H1 (cell line): ENCODE measurements around the gene HLA-A. TPM values are rescaled to one million over a fixed set of nuclear protein-coding genes. Genes with fewer than 3 reads are reported as not detected.

Source experiments
- CTCF ChIA-PET: fragments of 300-600 bp; sonication (Branson Sonifier 250); formaldehyde crosslinking; loops from one replicate; lab custom pipeline; 2021; ENCODE audit not compliant: partially characterized antibody; lab: Charles Lee
- POLR2A ChIA-PET: fragments of 300-600 bp; sonication (Branson Sonifier 250); formaldehyde crosslinking; loops from one replicate; lab custom pipeline; 2021; ENCODE audit warnings: inconsistent platforms; ENCODE audit not compliant: partially characterized antibody; lab: Charles Lee
- DNase-seq, 2 experiments: peaks; one replicate each; pipeline versions ENCODE4 v3.0.0 to v3.0.0-alpha.2; 2010 to 2022; ENCODE audit warnings: low spot score in 2 of 2, low read depth in 1 of 2, mixed read lengths in 1 of 2
- FAIRE-seq: peaks from 2 replicates; lab custom pipeline; 2011; peaks lifted over from hg19 to GRCh38; lab: Jason Lieb, UNC
- H2AFZ ChIP-seq: 2 replicates; pipeline ENCODE4 v1.8.1; 2012; ENCODE audit warnings: low read length, inconsistent platforms
- H2AK5ac ChIP-seq: 2 replicates; pipeline ENCODE4 v1.6.1; 2013; ENCODE audit warnings: low read depth, low read length
- H2BK120ac ChIP-seq: replicated peaks from 2 replicates; pipeline ENCODE3; 2013; ENCODE audit warnings: low read depth, low read length, inconsistent platforms
- H2BK12ac ChIP-seq: 2 replicates; pipeline ENCODE4 v1.6.1; 2013; ENCODE audit warnings: low read depth, low read length
- H2BK15ac ChIP-seq: 2 replicates; pipeline ENCODE4 v1.6.1; 2013; ENCODE audit warnings: low read length
- H2BK20ac ChIP-seq: 2 replicates; pipeline ENCODE4 v1.6.1; 2013; ENCODE audit warnings: low read length
- H2BK5ac ChIP-seq: 2 replicates; pipeline ENCODE4 v1.6.1; 2013; ENCODE audit warnings: low read depth, low read length
- H3K14ac ChIP-seq: 2 replicates; pipeline ENCODE4 v1.6.1; 2013; ENCODE audit warnings: inconsistent platforms; ENCODE audit not compliant: insufficient read length
- H3K18ac ChIP-seq: 2 replicates; pipeline ENCODE4 v1.6.1; 2013; ENCODE audit warnings: low read length; ENCODE audit errors: extremely low read depth
- H3K23ac ChIP-seq: 2 replicates; pipeline ENCODE4 v1.6.1; 2013; ENCODE audit warnings: inconsistent platforms; ENCODE audit not compliant: insufficient read length
- H3K23me2 ChIP-seq: 2 replicates; pipeline ENCODE4 v1.6.1; 2013; ENCODE audit warnings: low read depth, low read length
- H3K27ac ChIP-seq: 2 replicates; pipeline ENCODE4 v1.6.1; 2011; ENCODE audit warnings: low read depth, low read length, inconsistent platforms
- H3K27me3 ChIP-seq, 4 experiments: replicated peaks in 1 of 4; 1 replicate in 1 of 4; 2 replicates in 3 of 4; pipeline versions ENCODE4 v1.6.1 to v1.8.1; 2011 to 2013; ENCODE audit warnings: low read length in 3 of 4, mild to moderate bottlenecking in 3 of 4, inconsistent platforms in 2 of 4, mixed read lengths in 2 of 4, moderate library complexity in 1 of 4; ENCODE audit not compliant: control insufficient read depth in 3 of 4, insufficient read depth in 3 of 4; ENCODE audit errors: extremely low read depth in 1 of 4
- H3K36me3 ChIP-seq, 4 experiments: 2 replicates each; pipeline versions ENCODE4 v1.6.1 to v1.8.1; 2011 to 2013; ENCODE audit warnings: mild to moderate bottlenecking in 4 of 4, low read length in 3 of 4, moderate library complexity in 2 of 4, control low read depth in 1 of 4, inconsistent platforms in 1 of 4; ENCODE audit not compliant: insufficient read depth in 4 of 4, control insufficient read depth in 2 of 4
- H3K4ac ChIP-seq: replicated peaks from 2 replicates; pipeline ENCODE3; 2013; ENCODE audit warnings: low read length, low read depth, mixed read lengths, inconsistent platforms; ENCODE audit not compliant: insufficient read length
- H3K4me1 ChIP-seq, 4 experiments: replicated peaks in 1 of 4; 1 replicate in 1 of 4; 2 replicates in 3 of 4; pipeline versions ENCODE4 v1.6.1 to v1.8.1; 2011 to 2013; ENCODE audit warnings: low read length in 3 of 4, inconsistent platforms in 2 of 4, mixed read lengths in 1 of 4; ENCODE audit not compliant: insufficient read depth in 4 of 4, control insufficient read depth in 3 of 4
- H3K4me2 ChIP-seq, 2 experiments: 2 replicates each; pipeline versions ENCODE4 v1.6.1 to v1.8.1; 2011 to 2013; ENCODE audit warnings: low read depth in 2 of 2, low read length in 2 of 2, control low read depth in 1 of 2, inconsistent platforms in 1 of 2, mild to moderate bottlenecking in 1 of 2; ENCODE audit not compliant: insufficient read depth in 1 of 2
- H3K4me3 ChIP-seq, 4 experiments: fragments of 200-600, 300-600 bp in 1 of 4; sonication (generic), shearing (Covaris generic), sonication (Bioruptor Twin) in 1 of 4; 2 replicates each; pipeline versions ENCODE4 v1.5.1 to v1.8.1; 2011 to 2016; ENCODE audit warnings: low read length in 4 of 4, low read depth in 3 of 4, control low read depth in 2 of 4, inconsistent platforms in 2 of 4, mild to moderate bottlenecking in 2 of 4, mixed read lengths in 1 of 4, moderate library complexity in 1 of 4; ENCODE audit not compliant: insufficient read depth in 2 of 4; ENCODE audit errors: extremely low read depth in 1 of 4
- H3K56ac ChIP-seq: replicated peaks from 2 replicates; pipeline ENCODE3; 2013; ENCODE audit warnings: low read depth, mild to moderate bottlenecking, mixed read lengths, low read length, inconsistent platforms; ENCODE audit not compliant: insufficient read length
- H3K79me1 ChIP-seq: 2 replicates; pipeline ENCODE4 v1.6.1; 2013; ENCODE audit warnings: low read depth, low read length, control low read depth
- H3K79me2 ChIP-seq, 2 experiments: 2 replicates each; pipeline versions ENCODE4 v1.6.1 to v1.8.1; 2012 to 2013; ENCODE audit warnings: low read length in 2 of 2, mild to moderate bottlenecking in 2 of 2, inconsistent platforms in 1 of 2; ENCODE audit not compliant: insufficient read depth in 2 of 2, control insufficient read depth in 1 of 2
- H3K9ac ChIP-seq, 4 experiments: replicated peaks in 1 of 4; 1 replicate in 1 of 4; 2 replicates in 3 of 4; pipeline versions ENCODE4 v1.6.1 to v1.8.1; 2011 to 2013; ENCODE audit warnings: low read depth in 3 of 4, low read length in 3 of 4, control low read depth in 2 of 4, mild to moderate bottlenecking in 2 of 4, moderate library complexity in 2 of 4, inconsistent platforms in 1 of 4; ENCODE audit errors: extremely low read depth in 1 of 4
- H3K9me3 ChIP-seq, 2 experiments: 2 replicates each; pipeline versions ENCODE4 v1.6.1 to v1.8.1; 2012 to 2013; ENCODE audit warnings: mild to moderate bottlenecking in 2 of 2, moderate library complexity in 2 of 2, control low read depth in 1 of 2, inconsistent platforms in 1 of 2, low read depth in 1 of 2, low read length in 1 of 2, mixed read lengths in 1 of 2; ENCODE audit not compliant: insufficient read depth in 2 of 2
- H4K20me1 ChIP-seq, 2 experiments: replicated peaks in 1 of 2; 2 replicates each; pipeline versions ENCODE3 to v1.8.1; 2011 to 2013; ENCODE audit warnings: inconsistent platforms in 2 of 2, low read length in 2 of 2, mild to moderate bottlenecking in 1 of 2; ENCODE audit not compliant: insufficient read depth in 2 of 2, control insufficient read depth in 1 of 2
- H4K5ac ChIP-seq: 2 replicates; pipeline ENCODE4 v1.6.1; 2013; ENCODE audit warnings: low read length, low read depth, mixed read lengths, inconsistent platforms; ENCODE audit not compliant: insufficient read length
- H4K8ac ChIP-seq: 2 replicates; pipeline ENCODE4 v1.8.0; 2013; ENCODE audit warnings: mild to moderate bottlenecking, moderate library complexity, low read length, inconsistent platforms; ENCODE audit not compliant: insufficient read depth; ENCODE audit errors: extremely low read depth
- H4K91ac ChIP-seq: replicated peaks from 2 replicates; pipeline ENCODE3; 2013; ENCODE audit warnings: low read length, mixed read lengths, inconsistent platforms; ENCODE audit not compliant: insufficient read length
- EGR1 ChIP-seq: IDR thresholded peaks from 2 replicates; pipeline ENCODE4 v1.6.1; 2011; ENCODE audit warnings: low read depth, low read length, borderline replicate concordance
- GABPA ChIP-seq: IDR thresholded peaks from 2 replicates; pipeline ENCODE4 v1.6.1; 2011; ENCODE audit warnings: mild to moderate bottlenecking, low read length, moderate library complexity, borderline replicate concordance; ENCODE audit not compliant: insufficient read depth
- GTF2F1 ChIP-seq: IDR thresholded peaks from 2 replicates; pipeline ENCODE4 v1.6.1; 2012; ENCODE audit warnings: low read depth, low read length, improper control_type of control experiment, borderline replicate concordance
- RXRA ChIP-seq: IDR thresholded peaks from 2 replicates; pipeline ENCODE4 v1.6.1; 2011; ENCODE audit warnings: low read depth, mild to moderate bottlenecking, low read length, moderate library complexity; ENCODE audit not compliant: insufficient read depth
- WGBS, 2 experiments: shearing (Covaris generic) in 1 of 2; methylation state at CpG; one replicate each; pipeline versions ENCODE4 v1.1.6 to v1.1.7; 2013 to 2015; ENCODE audit warnings: low lambda C conversion rate in 2 of 2, mixed read lengths in 2 of 2, inconsistent platforms in 1 of 2, low coverage in 1 of 2, missing lambda C conversion rate in 1 of 2; ENCODE audit not compliant: insufficient replicate concordance in 2 of 2, insufficient coverage in 1 of 2, insufficient read length in 1 of 2; ENCODE audit errors: extremely low coverage in 1 of 2, missing lambda C conversion rate in 1 of 2; 5-methylcytosine and 5-hydroxymethylcytosine counted together
- polyA plus RNA-seq, 7 experiments: library from polyadenylated mRNA; depleted of rRNA in 3 of 7; stranded (reverse) in 5 of 7; unstranded in 2 of 7; fragments of >200 nt in 5 of 7; fragments of 200-250 nt in 2 of 7; gene quantifications; 1 replicate in 5 of 7; 2 replicates in 1 of 7; 4 replicates in 1 of 7; pipeline versions ENCODE4 v1.2.1 to v1.2.3, GENCODE V29; 2011 to 2013; ENCODE audit warnings: missing spikeins in 2 of 7, mixed read lengths in 2 of 7
- total RNA-seq: library from RNA; stranded (reverse); fragmentation: NEBNext Ultra II Directional; extraction: Animal tissue kit (Norgen Biotek cat#: 25700); gene quantifications from 2 replicates; pipeline ENCODE4 v1.2.1, GENCODE V29; 2021

The HLA-A gene
- total and polyA plus RNA-seq, 2 of the 8 experiments (the other 6 are each of a cell fraction or from before 2014, with no cell fraction given): 221 to 474 TPM

- DNase-seq (no peak), FAIRE-seq (no peak)
- Histone ChIP-seq H4K91ac (no peak overlapping the region), H3K56ac (no peak overlapping the region), H3K18ac (no peak overlapping the region), H2BK15ac (no peak overlapping the region), H2BK120ac (no peak overlapping the region), H2BK20ac (no peak overlapping the region), H3K27ac (no peak overlapping the region), H2BK12ac (no peak overlapping the region), H3K79me1 (no peaks in the 10 kb centered on the region), H3K4me2 (no peak overlapping the region), H3K14ac (no peak overlapping the region), H3K27me3 (no peaks in the 10 kb centered on the region; a peak in 1 of 7 replicates), H2AK5ac (no peak overlapping the region), H3K79me2 (no peaks in the 10 kb centered on the region), H3K4ac (no peak overlapping the region), H4K20me1 (no peaks in the 10 kb centered on the region), H3K23ac (no peak overlapping the region), H4K5ac (no peak overlapping the region), H3K23me2 (no peaks in the 10 kb centered on the region), H3K36me3 (no peaks in the 10 kb centered on the region), H3K9ac (no peak overlapping the region), H2AFZ (no peak overlapping the region), H2BK5ac (no peak overlapping the region), H4K8ac (peak overlapping the region; percentile 20; the same call in 1 of the 2 replicates), H3K9me3 (no peaks in the 10 kb centered on the region), H3K4me3 (no peak overlapping the region), H3K4me1 (no peaks in the 10 kb centered on the region)
- 96% methylated on average over 3 of the region's 3 CpGs; no CpG with 5 or more reads in 1 of the 2 experiments for WGBS, 2 experiments
- ChIA-PET CTCF (interaction anchor here (1.3 kb wide), 1 partner anchor 44 kb away, joined by 3 read pairs; no protein-coding TSS in a partner anchor), POLR2A (no interaction called here)
- TF ChIP-seq GABPA (no peak), GTF2F1 (no peak), EGR1 (no peak), RXRA (no peak)
These were observed 34.0 kb upstream of the HLA-A start for GRCh38 chr6:29908341-29908662.
